T-helper 9 cell (primary cell): Measurements from ENCODE around the gene GPBP1.
"Not testable (repeated sequence)": the region's sequence is repeated elsewhere in the genome, so short reads cannot be mapped to it uniquely, and the experiment has no call there.

ENCODE experiments used
- DNase-seq: peaks from one replicate; pipeline ENCODE4 v3.0.0-alpha.2; 2020
- total RNA-seq, 2 donors: gene quantifications; one replicate each; lab custom pipeline; 2026; lab: John Stamatoyannopoulos, UW

GPBP1 gene, protein sequence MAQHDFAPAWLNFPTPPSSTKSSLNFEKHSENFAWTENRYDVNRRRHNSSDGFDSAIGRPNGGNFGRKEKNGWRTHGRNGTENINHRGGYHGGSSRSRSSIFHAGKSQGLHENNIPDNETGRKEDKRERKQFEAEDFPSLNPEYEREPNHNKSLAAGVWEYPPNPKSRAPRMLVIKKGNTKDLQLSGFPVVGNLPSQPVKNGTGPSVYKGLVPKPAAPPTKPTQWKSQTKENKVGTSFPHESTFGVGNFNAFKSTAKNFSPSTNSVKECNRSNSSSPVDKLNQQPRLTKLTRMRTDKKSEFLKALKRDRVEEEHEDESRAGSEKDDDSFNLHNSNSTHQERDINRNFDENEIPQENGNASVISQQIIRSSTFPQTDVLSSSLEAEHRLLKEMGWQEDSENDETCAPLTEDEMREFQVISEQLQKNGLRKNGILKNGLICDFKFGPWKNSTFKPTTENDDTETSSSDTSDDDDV
- total RNA-seq = 281 to 300 reads per million in 2 donors

DNA sequence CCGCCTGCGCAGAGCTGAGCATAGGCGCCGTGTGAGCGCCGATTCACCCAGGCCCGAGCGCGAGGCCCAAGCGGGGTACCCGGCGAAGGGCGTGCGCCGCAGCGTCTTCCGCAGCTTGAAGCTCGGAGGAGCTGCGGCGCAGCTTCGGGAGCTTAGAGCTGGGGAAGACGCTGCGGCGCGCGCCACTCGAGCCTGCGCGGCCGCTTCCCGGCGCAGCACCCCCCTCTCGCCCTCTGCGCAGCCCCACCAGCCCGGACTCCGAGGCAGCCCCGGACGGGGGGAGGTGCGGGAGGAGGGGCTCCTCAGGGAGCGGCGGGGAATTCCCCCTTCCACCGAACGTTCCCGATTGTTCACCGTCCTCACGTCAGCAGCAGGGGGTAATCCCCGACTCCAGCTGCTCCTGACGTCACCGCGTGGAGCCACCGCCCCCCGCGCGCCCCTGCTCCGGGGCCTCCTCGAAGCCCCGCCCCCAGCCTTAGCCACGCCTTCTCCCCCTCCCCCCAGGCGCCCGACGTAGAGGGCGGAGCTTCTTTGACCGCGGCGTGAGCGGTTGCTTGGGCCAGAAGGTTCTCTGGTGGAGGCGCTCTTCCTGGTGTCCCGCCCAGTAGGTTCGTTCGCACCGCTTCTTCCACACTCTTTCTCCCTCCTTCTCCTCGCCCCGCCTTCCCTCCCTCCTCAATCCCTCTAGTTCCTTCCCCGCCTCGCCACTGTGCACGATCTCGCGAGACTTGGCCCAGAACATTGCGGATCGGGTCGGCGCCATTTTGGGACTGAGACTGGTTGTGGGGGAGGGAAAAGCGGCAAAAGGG lies at the start of gene GPBP1:
GPBP1 (plus strand) TSS at position 741 of the 809 bp plus-strand sequence. CDS start 40,072 bp downstream, outside the sequence.
- peak; percentile 98 for DNase-seq

DNA sequence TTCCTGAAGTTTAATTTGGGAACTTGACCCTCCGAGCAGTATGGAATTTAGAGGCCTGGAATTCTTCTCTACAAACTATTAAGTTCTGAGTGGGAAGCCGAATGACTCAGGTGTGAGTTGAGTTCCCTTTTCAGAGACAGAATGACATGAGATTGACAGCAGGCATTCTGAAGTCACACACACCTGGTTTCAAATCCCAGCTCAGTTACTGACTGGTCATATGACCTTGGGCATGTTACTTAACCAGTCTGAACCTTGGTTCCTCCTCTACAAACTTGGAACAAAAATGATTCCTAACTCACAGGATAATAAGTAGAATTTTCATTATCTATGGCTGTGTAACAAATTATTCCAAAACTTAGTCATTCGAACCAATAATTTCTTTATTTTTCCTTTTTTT lies 45.5 kb upstream of the GPBP1 start:
- no peak for DNase-seq

DNA sequence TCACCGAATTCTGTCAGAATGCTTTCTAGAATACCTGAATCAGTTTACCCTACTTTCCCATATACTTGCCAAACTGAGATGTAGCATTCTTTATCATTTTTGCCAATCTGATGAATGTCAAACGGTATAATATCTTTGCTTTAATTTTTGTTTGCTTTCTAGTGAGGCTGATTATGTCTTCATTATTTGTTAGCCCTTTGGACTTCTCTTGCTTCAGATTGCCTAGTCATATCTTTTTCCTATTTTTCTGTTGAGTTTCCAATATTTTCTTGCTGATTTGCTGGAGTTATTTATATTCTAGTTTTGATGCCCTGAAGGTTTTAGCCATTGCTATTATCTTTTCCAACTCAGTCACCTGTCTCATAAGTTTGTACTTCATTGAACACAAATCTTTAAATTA lies 40.3 kb upstream of the GPBP1 start:
- DNase-seq = no peak

DNA sequence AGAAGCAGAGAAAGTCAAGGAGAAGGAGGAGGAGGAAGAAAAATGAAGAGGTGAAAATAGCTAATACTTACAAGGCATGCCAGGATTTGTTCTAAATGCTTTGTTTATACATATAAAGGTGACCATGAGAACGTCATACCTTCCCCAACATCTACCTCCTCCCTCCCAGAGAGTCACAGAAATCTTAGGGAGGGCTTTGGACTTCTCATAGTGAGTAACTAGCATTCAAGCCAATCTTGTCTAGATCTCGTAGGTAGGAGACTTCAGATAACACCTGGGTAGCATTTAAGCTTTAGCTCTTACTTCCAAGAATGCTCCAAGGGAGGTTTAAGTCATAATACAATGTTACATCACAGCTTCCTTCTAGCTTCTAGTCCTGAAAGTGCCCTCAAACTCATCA lies 36.5 kb upstream of the GPBP1 start:
- no peak for DNase-seq

DNA sequence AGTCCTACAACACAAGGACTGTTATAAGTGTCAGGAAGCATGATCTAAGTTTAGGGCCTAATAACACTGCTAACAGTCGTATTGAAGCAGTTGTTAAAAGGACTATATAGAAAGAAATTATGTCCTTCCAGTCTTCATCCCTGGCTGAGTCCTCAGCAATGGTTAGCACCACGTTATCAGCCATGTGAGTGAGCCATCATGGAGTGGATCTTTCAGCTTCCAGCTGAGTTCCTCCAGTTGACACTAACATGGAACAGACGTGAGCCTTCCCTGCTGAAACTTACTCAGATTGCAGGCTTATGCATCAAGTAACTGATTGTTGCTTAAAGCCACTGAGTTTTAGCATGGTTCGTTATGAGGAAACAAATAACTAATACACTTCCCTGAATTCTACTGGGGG lies 21.5 kb upstream of the GPBP1 start:
- DNase-seq = no peak

DNA sequence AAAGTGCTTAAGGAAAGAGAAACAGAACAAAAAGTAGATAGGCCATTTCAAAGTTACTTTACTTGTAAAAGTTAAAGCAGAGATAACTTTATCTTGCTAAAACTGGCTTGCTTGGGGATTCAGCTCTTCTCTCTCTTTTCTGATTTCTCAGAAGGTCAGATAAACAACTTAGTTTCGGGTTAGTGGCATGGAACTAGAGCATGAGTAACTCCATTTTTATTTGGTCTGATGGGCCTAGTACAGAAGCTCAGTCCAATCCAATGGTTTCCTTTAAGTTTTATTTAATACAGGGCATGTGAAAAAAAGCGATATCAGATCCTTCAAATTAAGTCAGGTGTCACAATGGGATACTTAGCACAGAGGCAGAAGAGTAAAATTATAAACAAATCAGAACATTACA lies 18.8 kb upstream of the GPBP1 start:
- no peak for DNase-seq

DNA sequence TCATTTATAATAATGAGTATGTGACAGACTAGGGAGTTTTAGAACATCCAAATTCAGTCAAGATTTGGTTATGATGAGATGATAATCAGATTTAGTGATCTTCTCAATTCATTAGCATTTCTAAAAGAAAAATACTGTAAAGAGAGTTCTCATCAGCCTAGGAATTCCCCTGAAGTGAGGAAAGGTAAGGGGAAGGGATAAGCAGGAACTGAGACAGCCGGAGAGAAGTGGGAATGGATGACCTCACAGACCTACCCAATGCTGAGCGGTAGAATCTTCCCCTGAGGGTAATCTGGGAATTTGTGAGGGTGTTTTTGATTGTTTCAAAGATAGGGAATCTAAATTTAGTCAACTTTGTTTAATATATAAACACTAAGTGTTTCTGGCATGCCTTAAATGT lies 16.7 kb upstream of the GPBP1 start:
- DNase-seq = no peak

DNA sequence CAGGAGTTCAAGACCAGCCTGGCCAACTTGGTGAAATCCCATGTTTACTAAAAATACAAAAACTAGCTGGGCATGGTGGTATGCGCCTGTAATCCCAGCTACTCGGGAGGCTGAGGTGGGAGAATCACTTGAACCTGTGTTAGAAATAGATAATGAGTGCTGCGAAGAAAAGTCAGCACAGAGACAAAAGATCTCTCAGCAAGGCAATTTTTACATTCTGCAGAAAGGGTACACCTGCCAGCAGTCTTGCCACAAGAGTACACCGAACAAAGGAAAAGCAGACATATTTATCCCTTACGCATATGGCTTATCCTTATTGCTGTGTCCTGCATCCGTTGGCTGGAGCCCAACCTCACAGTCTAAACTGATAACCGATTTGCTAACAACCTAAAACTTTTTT lies 16.2 kb upstream of the GPBP1 start:
- no peak for DNase-seq

DNA sequence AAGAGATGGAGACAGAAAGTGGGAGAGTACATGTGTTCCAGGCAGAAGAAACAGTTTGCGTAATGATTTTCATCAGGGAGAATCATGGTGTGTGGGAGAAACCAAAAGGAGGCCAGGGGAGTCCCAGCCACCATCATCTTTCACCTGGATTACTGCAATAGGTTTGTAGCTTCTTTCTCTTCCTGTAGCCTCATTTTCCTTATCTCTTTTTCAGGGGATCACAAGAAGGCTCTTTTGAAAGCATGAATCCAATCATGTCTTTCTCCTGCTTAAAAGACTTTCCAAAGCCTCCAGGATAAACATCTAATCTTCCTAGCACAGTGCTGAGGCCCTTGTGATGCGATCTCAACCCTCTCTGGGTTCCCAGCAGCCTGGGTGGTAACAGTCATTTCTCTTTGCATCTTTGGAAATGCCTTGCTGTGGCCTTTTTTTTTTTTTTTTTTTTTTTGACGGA lies 10.3 kb upstream of the GPBP1 start:
- DNase-seq = no peak

DNA sequence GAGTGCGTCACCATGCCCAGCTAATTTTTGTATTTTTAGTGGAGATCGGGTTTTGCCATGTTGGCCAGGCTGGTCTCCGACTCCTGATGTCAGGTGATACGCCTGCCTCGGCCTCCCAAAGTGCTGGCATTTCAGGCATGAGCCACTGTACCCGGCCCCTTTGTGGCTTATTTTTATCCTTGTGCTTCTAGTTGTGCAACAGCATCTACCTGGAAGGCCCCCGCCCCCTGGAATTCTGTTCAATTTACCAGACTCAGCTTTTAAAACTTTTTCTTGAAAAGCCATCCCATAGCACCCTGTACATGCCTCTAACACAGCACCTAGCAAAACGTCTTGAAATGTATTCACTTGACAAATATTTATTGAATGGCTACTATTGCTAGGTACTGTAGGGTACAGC lies 9.7 kb upstream of the GPBP1 start:
- no peak for DNase-seq

DNA sequence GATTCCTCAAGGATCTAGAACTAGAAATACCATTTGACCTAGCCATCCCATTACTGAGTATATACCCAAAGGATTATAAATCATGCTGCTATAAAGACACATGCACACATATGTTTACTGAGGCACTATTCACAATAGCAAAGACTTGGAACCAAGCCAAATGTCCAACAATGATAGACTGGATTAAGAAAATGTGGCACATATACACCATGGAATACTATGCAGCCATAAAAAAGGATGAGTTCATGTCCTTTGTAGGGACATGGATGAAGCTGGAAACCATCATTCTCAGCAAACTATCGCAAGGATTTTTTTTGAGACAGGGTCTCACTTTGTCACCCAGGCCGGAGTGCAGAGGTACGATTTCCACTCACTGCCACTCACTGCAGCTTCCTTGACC lies 8.7 kb upstream of the GPBP1 start:
- DNase-seq = not testable (repeated sequence)

DNA sequence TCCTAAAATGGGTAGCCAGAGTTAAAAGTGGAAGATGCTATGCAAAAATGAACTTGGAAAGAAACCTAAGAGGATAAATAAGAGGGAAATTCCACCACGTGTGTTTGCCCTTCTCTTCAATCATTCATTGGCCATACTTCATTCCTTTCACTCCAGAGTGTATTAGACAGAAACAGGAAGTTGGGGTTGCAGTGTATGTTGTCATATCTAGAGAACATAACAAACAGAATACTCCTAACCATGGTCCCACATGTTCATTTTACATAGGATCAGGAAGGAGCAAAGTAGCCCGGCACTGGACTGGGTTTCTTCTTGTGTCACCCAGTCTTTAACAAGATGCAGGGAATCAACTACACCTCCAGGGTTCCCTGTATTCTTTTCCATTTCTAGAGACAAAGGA lies 7.6 kb upstream of the GPBP1 start:
- no peak for DNase-seq

DNA sequence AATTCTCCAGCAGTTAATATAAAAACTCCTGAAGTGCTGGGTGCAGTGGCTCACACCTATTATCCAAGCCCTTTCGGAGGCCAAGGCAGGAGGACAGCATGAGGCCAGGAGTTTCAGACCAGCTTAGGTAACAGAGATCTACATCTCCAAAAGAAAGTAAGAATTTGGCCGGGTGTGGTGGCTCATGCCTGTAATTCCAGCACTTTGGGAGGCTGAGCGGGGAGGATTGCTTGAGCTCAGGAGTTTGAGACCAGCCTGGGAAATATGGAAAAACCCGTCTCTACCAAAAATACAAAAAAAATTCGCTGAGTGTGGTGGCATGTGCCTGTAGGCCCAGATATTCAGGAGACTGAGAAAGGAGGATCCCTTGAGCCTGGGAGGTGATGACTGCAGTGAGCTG lies 6.7 kb upstream of the GPBP1 start:
- no peak for DNase-seq

DNA sequence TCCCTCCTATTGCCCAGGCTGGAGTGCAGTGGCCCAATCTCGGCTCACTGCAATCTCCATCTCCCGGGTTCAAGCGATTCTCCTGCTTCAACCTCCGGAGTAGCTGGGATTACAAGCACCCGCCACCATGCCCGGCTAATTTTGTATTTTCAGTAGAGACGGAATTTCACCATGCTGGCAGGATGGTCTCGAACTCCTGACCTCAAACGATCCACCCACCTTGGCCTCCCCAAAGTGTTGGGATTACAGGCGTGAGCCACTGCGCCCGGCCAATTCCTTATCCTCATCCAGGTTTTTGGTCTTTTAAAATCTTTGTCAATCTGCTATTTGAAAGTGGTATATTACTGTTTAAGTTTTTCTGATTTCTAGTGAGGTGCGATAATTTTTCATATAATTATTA lies 3.7 kb upstream of the GPBP1 start:
- not testable (repeated sequence) for DNase-seq

DNA sequence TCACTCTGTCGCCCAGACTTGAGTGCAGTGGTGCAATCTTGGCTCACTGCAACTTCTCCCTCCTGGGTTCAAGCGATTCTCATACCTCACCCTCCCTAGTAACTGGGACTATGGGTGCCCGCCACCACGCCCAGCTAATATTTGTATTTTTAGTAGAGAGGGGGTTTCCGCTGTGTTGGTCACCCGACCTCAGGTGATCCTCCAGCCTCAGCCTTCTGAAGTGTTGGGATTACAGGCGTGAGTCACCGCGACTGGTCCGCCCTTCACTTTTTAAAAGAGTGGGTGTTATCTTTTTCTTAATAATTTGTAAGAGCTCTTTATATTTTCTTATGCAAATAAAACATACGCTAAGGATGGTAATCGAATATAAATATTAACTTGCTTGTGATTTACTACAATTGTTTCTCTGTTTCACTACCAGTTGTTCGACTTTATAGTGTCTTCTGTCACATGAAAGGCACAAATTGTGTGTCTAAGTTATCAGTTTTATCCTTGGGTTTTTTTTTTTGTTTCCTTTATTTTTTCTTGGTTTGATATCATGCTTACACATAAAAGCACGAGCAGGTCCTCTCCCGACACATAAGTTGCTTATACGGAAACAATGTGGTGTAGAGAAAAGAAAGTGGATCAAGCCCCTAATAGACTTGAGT lies 1.9 kb upstream of the GPBP1 start:
- DNase-seq = peak; percentile 19

DNA sequence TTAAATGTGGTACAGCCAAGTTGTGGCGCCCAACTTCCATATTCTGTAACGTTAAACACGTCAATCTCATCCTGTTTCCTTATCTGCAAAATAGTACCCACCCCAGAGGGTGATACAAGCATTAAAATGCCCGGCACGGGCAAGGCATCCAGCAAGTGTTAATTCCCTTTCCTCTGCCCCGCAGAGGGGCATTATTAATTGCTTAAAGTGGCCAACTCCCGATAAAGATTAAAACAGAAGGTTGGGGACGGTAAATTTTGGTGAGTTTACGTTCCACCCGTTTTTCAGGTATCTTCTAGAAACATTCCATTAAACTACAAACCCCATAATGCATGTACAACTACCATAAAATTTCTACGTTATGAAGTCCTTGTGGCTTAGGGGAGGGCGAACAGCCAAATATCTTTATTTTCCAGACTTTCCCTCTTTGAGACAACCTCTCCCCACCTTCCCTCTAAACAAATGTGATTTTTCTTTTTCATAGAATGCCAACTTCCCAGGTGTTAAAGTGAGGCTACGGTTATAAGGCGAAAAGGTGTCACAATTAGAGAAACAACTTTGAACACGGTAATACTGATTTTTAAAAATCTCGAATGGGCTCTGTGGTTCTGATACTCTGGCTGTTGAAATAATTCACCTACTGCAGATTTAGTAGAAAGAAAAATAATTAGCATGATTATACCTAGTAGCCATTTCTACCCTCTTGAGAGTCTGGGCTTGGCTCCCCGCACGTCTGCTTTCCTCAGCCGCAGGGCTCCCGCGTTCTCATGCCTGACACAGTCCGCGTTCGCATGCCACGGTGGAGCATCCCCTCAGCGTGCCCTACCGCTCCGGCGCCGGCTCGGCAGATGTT lies 1.2 kb upstream of the GPBP1 start:
- DNase-seq = no peak

DNA sequence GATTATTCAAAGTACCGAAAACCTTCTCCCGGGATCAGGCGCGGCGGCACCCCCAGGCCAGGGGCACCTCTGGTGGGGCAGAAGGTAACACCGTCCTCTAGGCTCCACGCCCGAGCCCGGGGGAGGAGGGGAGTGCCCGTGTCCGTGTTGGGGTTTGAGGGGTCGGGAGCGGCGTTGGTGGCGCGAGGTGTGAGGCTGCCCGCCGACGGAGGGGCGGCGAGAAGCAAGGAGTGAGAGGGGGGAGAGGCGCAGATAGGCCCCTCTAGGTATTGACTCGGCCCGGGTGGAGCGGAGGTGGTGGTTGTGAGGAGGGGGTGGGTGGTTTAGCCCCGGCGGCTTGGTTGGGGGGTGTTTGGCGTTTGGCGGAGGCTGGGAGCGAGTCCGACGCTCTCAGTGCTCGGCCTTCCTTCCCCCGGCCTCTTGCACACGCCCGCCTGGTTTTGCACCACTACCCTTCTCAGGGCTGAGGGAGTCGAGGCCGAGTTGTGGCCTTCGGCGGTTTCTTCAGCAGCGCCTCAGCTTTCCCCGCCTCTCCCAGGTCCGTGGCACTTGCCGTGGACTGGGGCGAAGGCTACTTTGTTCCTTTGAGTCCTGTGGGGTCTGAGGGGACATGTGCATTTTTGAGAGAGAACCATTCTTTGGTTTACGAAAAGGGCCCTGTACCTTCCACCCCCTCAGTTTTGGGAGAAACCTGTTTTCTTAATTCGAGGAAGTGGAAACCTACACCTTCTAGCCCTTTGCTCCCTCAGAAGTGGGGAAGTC lies 450 bp downstream of the GPBP1 start:
- no peak for DNase-seq

DNA sequence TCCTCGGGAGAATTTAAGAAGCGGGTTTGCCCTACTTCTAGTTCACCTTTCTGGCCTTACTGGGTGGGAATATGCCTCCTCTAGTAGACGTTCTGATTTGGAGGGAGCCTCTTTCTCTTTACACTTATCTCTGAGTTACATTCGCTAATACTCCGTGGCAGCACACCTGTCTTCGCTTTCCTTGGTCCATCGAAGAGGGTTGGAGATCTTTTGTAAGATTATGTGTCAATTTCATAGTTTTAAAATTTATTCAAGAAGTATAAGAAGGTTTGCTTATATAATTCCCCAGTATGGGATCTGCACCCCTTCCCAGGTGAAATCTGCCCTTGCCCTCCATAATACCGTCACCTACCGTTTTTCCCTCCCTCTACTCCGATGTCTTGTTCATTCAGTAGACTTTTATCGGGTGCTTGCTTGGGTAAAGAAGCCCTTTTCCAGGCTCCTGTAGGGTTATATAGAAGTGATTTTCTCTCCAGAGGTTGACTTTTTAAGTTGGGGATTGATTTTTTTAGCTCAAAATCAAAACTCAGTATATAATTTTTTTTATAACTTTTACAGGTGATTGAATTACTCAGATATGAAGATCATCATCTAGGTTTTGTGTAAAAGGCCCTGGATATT lies 1.1 kb downstream of the GPBP1 start:
- DNase-seq = no peak

DNA sequence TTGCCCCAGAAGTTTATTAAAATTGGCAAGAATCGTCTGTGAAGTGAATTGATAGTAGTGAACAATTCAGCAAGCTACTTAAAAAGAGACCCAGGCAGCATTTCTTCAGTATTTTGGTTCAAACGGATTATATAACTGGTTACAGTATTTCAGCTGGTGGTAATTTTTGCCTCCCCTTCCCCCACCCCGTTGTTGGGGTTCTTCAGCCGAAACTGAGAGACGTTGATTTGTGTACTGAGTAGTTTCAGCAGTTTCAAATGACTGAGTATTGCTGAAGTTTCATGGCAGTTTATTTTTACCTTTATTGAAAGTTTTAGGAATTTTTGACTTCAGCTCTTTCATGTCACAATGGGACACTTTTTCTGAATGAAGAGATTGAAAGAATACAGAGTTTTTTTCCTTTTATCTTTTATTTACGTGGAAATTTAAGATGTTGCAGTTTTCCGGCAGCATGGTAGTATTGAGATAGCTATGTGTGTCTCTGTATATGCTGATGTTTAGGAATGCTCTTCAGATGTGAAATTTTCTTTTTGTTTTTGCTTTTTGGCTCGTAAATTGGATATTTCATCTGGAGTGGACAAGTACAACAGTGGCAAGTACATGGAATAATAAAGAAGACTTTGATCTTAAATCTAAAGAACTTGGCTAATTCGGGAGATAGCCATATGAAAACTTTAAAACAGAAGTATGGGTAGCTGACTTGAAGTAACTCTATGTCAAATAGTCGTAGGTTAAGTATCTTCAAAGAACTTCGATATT lies 1.9 kb downstream of the GPBP1 start:
- DNase-seq = no peak

DNA sequence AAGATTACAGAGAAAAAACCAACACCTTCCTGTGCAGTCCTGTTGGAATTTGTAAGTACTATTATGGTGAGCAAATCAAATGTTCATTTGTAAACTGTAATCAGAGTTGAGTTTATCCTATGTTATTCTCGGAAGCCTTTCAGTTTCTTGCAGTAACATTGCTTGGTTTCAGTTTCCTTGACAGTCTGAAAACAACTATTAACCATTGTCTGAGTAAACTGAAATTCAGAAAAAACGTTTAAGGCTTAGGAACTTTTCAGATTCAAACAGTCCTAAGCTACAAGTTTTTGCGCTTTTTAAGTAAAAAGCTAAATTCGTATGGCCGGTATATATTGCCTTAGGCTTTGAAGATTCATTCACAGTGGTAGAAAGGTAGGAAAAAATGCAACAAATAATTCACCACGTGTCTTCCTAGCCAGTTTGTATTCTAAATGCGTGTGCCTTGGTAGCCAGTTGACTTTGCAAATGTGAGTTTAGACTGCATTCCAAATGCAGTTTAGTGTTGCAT lies 2.5 kb downstream of the GPBP1 start:
- no peak for DNase-seq
